Transverse colon (tissue), 4 donors: ENCODE data around the gene SBK2. TPM values are rescaled to one million over a fixed set of nuclear protein-coding genes. Genes with fewer than 3 reads are reported as not detected.
A peak's percentile ranks its signal among the peaks of the same experiment; 100 is the strongest.
"Not testable (repeated sequence)": the region's sequence is repeated elsewhere in the genome, so short reads cannot be mapped to it uniquely, and the experiment has no call there.

Source experiments
- DNase-seq: peaks from one replicate; pipeline ENCODE4 v3.0.0-alpha.2; 2019
- H3K27ac ChIP-seq, 4 donors: fragments of 200-600 bp; sonication (generic); 2 replicates each; pipeline ENCODE4 v1.5.1; 2016 to 2018; ENCODE audit warnings: inconsistent platforms in 4 of 4
- H3K27me3 ChIP-seq: fragments of 200-600 bp; sonication (generic); 2 replicates; pipeline ENCODE4 v1.5.1; 2017; ENCODE audit warnings: inconsistent platforms
- H3K36me3 ChIP-seq, 4 donors: fragments of 200-600 bp; sonication (generic); 2 replicates each; pipeline ENCODE4 v1.5.1; 2017 to 2019; ENCODE audit warnings: inconsistent platforms in 4 of 4
- H3K4me1 ChIP-seq, 4 donors: fragments of 200-600 bp; sonication (generic); 2 replicates each; pipeline ENCODE4 v1.5.1; 2017 to 2020; ENCODE audit warnings: inconsistent platforms in 4 of 4
- H3K4me3 ChIP-seq, 4 donors: fragments of 200-600 bp; sonication (generic); 1 replicate in 1 of 4; 2 replicates in 3 of 4; pipeline versions ENCODE4 v1.5.1 to v1.6.1; 2017 to 2019; ENCODE audit warnings: inconsistent platforms in 4 of 4
- H3K9me3 ChIP-seq, 2 donors: fragments of 200-600 bp; sonication (generic); 2 replicates each; pipeline ENCODE4 v1.5.1; 2017 to 2019; ENCODE audit warnings: inconsistent platforms in 2 of 2
- EP300 ChIP-seq: sonication (generic); formaldehyde crosslinking; IDR thresholded peaks from one replicate; pipeline ENCODE4 v1.6.1; 2017; ENCODE audit warnings: antibody characterized with exemption, low read depth
- POLR2A ChIP-seq: fragments of 450-650 bp; IDR thresholded peaks from one replicate; pipeline ENCODE4 v1.6.1; 2016; ENCODE audit warnings: antibody characterized with exemption, mild to moderate bottlenecking, moderate library complexity
- POLR2AphosphoS5 ChIP-seq, 3 donors: sonication (generic); formaldehyde crosslinking; IDR thresholded peaks; one replicate each; pipeline ENCODE4 v1.6.1; 2016; ENCODE audit warnings: antibody characterized with exemption in 3 of 3
- WGBS, 2 donors: methylation state at CpG; one replicate each; pipeline ENCODE4 v1.1.5; 2018; ENCODE audit warnings: low coverage in 1 of 2; 5-methylcytosine and 5-hydroxymethylcytosine counted together
- in situ Hi-C, 4 donors: fragments of 200-750 bp; cut with MboI; loops; one replicate each; pipeline versions ENCODE4 v1.15.0 to v1.15.1; 2017; ENCODE audit warnings: low sequenced_read_pairs in 3 of 4, low pct_ligation_motif_present in 1 of 4, low pct_unique_long_range_greater_than_20kb in 1 of 4
- intact Hi-C: fragments of 100-400 bp; cut with DNase I; formaldehyde crosslinking; loops from one replicate; pipeline ENCODE4 v1.15.1; 2023; ENCODE audit warnings: low total_unique reads
- total RNA-seq, 4 donors: library from RNA; depleted of rRNA; stranded (reverse); fragments of >200 nt; gene quantifications; one replicate each; pipeline ENCODE4 v1.1.0, GENCODE V29; 2016
- TF ChIP-seq, protein P1 (sequence below), 5 experiments: fragments of 200-600 bp in 3 of 5; fragments of 450-650 bp in 2 of 5; sonication (generic) in 3 of 5; IDR thresholded peaks; 1 replicate in 2 of 5; 2 replicates in 3 of 5; pipeline ENCODE4 v1.5.1; 2016 to 2017; ENCODE audit warnings: antibody characterized with exemption in 5 of 5, inconsistent platforms in 3 of 5, mild to moderate bottlenecking in 2 of 5, moderate library complexity in 1 of 5

Gene SBK2
- total RNA-seq, 4 donors from 2014 or later = not detected

DNA sequence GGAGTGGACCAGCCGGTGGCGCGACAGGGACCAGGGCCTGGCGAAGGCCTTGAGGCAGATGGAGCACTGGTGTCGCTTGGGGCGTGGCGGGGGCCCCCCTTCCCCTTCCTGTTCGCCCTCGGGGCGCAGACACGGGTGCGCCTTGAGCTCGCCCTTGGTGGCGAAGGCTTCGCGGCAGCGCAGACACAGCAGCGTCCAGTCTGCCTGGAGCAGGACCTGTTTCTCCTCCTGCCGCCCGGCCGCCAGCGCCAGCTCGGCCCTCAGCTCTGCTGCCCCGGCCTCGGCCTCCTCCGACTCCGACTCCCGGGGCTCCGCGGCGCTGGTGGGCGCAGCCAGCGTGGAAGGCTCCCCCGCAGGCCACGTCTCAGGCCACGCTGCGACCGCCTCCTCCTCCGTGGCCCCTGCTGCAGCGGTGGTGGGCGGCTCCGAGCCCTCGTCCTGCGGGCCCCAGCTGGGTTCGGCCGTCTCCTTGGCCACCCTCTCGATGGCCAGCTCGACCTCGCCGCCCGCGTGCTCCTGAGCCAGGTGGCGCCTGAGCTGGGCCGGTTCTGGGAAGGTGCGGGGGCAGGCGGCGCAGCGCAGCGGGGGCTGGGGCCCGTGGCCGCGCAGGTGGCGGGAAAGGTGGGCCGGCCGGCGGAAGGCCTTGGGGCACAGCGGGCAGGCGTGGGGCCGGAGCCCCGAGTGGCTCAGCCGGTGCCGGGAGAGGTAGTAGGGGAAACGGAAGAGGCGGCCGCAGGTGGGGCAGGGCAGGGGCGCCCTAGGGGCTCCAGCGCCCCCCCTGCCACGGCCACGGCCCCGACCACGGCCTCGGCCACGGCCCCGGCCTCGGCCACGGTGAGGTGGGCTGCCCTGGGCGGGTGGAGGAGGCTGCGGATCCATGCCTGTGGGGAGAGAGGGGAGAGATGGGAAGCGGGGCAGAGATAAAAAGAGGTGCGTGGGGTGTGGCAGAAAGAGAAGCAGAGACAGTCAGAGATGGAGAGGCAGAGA lies 42.1 kb upstream of the SBK2 start:
- Histone ChIP-seq H3K27ac (peak overlapping the region in 1 of 4 donors; percentile 94), H3K36me3 (peaks cover 0 to 6% (median 0%) of the 10 kb centered on the region in 4 donors), H3K4me3 (peak overlapping the region in 2 of 4 donors; percentile 71 to 95), H3K4me1 (peaks cover 0 to 25% (median 17%) of the 10 kb centered on the region in 4 donors), H3K27me3 (no peaks in the 10 kb centered on the region), H3K9me3 (no peaks in the 10 kb centered on the region)
- in situ Hi-C loops (no loop called here), intact Hi-C loops (no loop called here)
- 93 to 95% methylated on average over 7 to 79 of the region's 90 CpGs for WGBS, 2 donors
- TF ChIP-seq, protein P1, sequence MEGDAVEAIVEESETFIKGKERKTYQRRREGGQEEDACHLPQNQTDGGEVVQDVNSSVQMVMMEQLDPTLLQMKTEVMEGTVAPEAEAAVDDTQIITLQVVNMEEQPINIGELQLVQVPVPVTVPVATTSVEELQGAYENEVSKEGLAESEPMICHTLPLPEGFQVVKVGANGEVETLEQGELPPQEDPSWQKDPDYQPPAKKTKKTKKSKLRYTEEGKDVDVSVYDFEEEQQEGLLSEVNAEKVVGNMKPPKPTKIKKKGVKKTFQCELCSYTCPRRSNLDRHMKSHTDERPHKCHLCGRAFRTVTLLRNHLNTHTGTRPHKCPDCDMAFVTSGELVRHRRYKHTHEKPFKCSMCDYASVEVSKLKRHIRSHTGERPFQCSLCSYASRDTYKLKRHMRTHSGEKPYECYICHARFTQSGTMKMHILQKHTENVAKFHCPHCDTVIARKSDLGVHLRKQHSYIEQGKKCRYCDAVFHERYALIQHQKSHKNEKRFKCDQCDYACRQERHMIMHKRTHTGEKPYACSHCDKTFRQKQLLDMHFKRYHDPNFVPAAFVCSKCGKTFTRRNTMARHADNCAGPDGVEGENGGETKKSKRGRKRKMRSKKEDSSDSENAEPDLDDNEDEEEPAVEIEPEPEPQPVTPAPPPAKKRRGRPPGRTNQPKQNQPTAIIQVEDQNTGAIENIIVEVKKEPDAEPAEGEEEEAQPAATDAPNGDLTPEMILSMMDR (IDR thresholded peaks at IDR 0.05) = no peak
- TF ChIP-seq EP300 (no peak), POLR2A (no peak)
- no peak for DNase-seq

DNA sequence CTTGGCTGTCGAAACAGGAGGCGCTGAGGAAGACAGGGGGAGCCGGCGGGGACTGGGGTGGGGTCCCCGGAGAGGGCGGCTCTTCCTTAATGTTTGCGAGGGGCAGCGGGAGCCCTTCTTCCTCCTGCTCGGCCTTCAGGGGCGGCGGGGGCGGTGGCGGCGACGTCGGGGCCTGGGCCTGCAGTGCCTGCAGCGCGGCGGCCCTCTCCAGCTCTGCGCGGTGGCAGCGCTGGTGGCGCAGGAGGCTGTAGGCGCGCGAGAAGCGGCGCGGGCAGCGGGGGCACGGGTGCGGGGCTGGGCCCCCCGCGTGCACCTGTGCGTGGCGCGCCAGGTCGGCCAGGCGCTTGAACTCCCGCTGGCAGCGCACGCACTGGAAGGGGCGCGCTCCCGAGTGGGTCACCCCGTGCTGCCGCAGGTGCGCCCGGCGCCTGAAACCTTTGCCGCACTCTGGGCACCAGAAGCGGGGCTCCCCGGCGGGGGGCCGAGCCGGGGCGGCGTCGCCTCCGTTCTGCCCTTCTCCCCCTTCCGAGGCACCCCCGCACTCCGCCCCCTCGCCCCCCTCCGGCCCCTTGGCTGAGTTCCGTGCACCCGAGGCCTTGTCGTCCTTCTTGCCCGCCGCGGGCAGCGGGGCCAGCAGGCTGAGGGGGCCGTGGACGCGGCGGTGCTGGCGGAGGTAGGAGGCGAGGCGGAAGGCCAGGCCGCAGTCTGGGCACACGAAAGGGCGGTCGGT lies 41.3 kb upstream of the SBK2 start:
- Histone ChIP-seq H3K4me1 (peaks cover 0 to 25% (median 17%) of the 10 kb centered on the region in 4 donors), H3K27ac (no peak overlapping the region), H3K27me3 (no peaks in the 10 kb centered on the region), H3K36me3 (peaks cover 0 to 6% (median 0%) of the 10 kb centered on the region in 4 donors), H3K4me3 (no peak overlapping the region), H3K9me3 (no peaks in the 10 kb centered on the region)
- TF ChIP-seq, protein P1 (IDR thresholded peaks at IDR 0.05) = no peak
- TF ChIP-seq POLR2A = no peak
- TF ChIP-seq EP300 = no peak
- no peak for TF ChIP-seq POLR2AphosphoS5 (IDR thresholded peaks at IDR 0.05)
- 96% methylated on average over 57 of the region's 83 CpGs; no CpG with 5 or more reads in 1 of the 2 donors for WGBS, 2 donors
- DNase-seq = no peak
- intact Hi-C loops = no loop called here
- in situ Hi-C loops = no loop called here

DNA sequence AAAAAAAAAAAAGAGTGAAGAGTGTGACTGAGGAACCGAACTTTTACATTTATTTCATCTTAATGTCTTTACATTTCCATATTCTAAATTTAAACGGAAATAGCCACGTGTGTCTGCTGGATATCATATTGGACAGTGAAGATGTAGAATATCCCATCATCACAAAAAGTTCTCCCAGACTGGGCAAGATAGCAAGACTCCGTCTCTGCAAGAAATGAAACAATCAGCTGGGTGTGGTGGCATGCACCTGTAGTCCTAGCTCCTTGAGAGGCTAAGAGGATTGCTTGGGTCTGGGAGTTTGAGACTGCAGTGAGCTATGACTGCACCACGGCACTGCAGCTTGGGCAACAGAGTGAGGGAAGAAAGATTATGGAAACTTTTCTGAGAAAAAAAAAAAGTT lies 39.8 kb upstream of the SBK2 start:
- 88 to 92% methylated on average over 4 to 5 of the region's 5 CpGs for WGBS, 2 donors
- H3K27ac ChIP-seq = no peak overlapping the region
- intact Hi-C loops (no loop called here), in situ Hi-C loops (no loop called here)
- no peak overlapping the region for H3K4me3 ChIP-seq
- H3K4me1 ChIP-seq = peaks cover 0 to 18% (median 15%) of the 10 kb centered on the region in 4 donors
- peaks cover 0 to 6% (median 0%) of the 10 kb centered on the region in 4 donors for H3K36me3 ChIP-seq
- no peaks in the 10 kb centered on the region for H3K27me3 ChIP-seq
- no peak for DNase-seq
- no peak for TF ChIP-seq EP300
- H3K9me3 ChIP-seq = no peaks in the 10 kb centered on the region

DNA sequence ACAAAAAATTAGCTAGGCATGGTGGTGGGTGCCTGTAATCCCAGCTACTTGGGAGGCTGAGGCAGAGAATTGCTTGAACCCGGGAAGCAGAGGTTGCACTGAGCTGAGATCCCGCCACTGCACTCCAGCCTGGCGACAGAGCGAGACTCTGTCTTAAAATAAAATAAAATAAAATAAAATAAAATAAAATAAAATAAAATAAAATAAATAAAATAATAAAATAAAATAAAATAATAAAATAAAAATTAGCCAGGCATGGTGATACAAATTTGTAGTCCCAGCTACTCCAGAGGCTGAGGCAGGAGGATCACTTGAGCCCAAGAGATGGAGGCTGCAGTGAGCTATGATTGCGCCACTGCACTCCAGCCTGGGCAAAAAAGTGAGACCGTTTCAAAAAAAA lies 37.0 kb upstream of the SBK2 start:
- DNase-seq, in situ Hi-C loops, H3K9me3 ChIP-seq, H3K4me1 ChIP-seq, H3K4me3 ChIP-seq, H3K36me3 ChIP-seq, intact Hi-C loops, H3K27ac ChIP-seq, H3K27me3 ChIP-seq: not testable (repeated sequence)
- WGBS, 2 donors = 66 to 85% methylated on average over 2 to 6 of the region's 6 CpGs

DNA sequence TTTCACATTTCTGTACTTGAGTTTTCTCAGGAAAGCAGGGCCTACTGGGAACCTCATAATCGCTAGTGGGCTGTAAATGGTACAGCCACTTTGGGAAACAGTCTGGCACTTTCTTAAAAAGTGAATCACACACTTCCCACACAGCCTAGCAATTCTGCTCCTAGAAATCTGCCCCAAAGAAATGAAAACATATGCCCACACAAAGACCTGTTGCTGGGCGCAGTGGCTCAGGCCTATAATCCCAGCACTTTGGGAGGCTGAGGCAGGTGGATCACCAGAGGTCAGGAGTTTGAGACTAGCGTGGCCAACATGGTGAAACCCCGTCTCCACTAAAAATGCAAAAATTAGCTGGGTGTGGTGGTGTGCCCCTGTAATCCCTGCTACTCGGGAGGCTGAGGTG lies 32.5 kb upstream of the SBK2 start:
- H3K36me3 ChIP-seq, H3K9me3 ChIP-seq, in situ Hi-C loops, DNase-seq, intact Hi-C loops, H3K27ac ChIP-seq, H3K4me1 ChIP-seq, H3K4me3 ChIP-seq: not testable (repeated sequence)
- 50 to 88% methylated on average over 1 to 5 of the region's 5 CpGs for WGBS, 2 donors
- H3K27me3 ChIP-seq = peaks cover 12% of the 10 kb centered on the region
